Endothelial cell of umbilical vein (primary cell): ENCODE results near the gene FAM120B. TPM values are rescaled to one million over a fixed set of nuclear protein-coding genes. Genes with fewer than 3 reads are reported as not detected.

Experiments used
- BruUV-seq: library from RNA; stranded (reverse); fragments of 400-500 nt; replicated peaks from 2 replicates; lab custom pipeline; 2021; lab: Mats Ljungman, UMichigan
- CTCF ChIA-PET: fragments of 300-600, 350-600 bp; sonication (Branson Sonifier 250); formaldehyde crosslinking; loops from one replicate; lab custom pipeline; 2021; ENCODE audit warnings: antibody characterized with exemption, inconsistent platforms; lab: Charles Lee
- POLR2A ChIA-PET: fragments of 300-600, 350-600 bp; sonication (Branson Sonifier 250); formaldehyde crosslinking; loops from one replicate; lab custom pipeline; 2021; ENCODE audit warnings: antibody characterized with exemption, inconsistent platforms; lab: Charles Lee
- DNase-seq: peaks from one replicate; pipeline ENCODE4 v3.0.0-alpha.2; 2011; ENCODE audit warnings: low read depth, low spot score
- FAIRE-seq: peaks from 2 replicates; lab custom pipeline; 2011; peaks lifted over from hg19 to GRCh38; lab: Jason Lieb, UNC
- H2AFZ ChIP-seq: 2 replicates; pipeline ENCODE4 v1.6.0; 2012; ENCODE audit warnings: low read depth, low read length, control low read depth, inconsistent platforms
- H3K27ac ChIP-seq: 2 replicates; pipeline ENCODE4 v1.5.1; 2011; ENCODE audit warnings: low read depth, mild to moderate bottlenecking, control low read depth, low read length, moderate library complexity; ENCODE audit not compliant: insufficient read depth
- H3K27me3 ChIP-seq, 2 experiments: 2 replicates each; pipeline versions ENCODE4 v1.6.0 to v1.6.1; 2011; ENCODE audit warnings: low read length in 2 of 2, mixed read lengths in 1 of 2; ENCODE audit not compliant: control insufficient read depth in 2 of 2, insufficient read depth in 2 of 2
- H3K36me3 ChIP-seq, 2 experiments: 2 replicates in 1 of 2; 3 replicates in 1 of 2; pipeline ENCODE4 v1.5.1; 2011; ENCODE audit warnings: low read length in 2 of 2, mild to moderate bottlenecking in 1 of 2, moderate library complexity in 1 of 2; ENCODE audit not compliant: control insufficient read depth in 2 of 2, insufficient read depth in 2 of 2; ENCODE audit errors: extremely low read depth in 1 of 2
- H3K4me1 ChIP-seq: 3 replicates; pipeline ENCODE4 v1.5.1; 2011; ENCODE audit warnings: mild to moderate bottlenecking, low read length; ENCODE audit not compliant: control insufficient read depth, insufficient read depth; ENCODE audit errors: extremely low read depth
- H3K4me2 ChIP-seq: 2 replicates; pipeline ENCODE4 v1.6.1; 2011; ENCODE audit warnings: low read length, control low read depth, mixed read lengths; ENCODE audit not compliant: insufficient read depth
- H3K4me3 ChIP-seq, 3 experiments: fragments of 200-600 bp in 1 of 3; sonication (generic), shearing (Covaris generic) in 1 of 3; replicated peaks in 1 of 3; 2 replicates each; pipeline ENCODE4 v1.5.1; 2011 to 2016; ENCODE audit warnings: control low read depth in 3 of 3, low read length in 3 of 3, mild to moderate bottlenecking in 2 of 3, inconsistent platforms in 1 of 3, low read depth in 1 of 3, moderate library complexity in 1 of 3; ENCODE audit not compliant: insufficient read depth in 1 of 3
- H3K79me2 ChIP-seq: 2 replicates; pipeline ENCODE4 v1.6.0; 2012; ENCODE audit warnings: low read length, inconsistent platforms; ENCODE audit not compliant: control insufficient read depth, insufficient read depth
- H3K9ac ChIP-seq: replicated peaks from 2 replicates; pipeline ENCODE3; 2011; ENCODE audit warnings: low read length, control low read depth; ENCODE audit not compliant: insufficient read depth; ENCODE audit errors: extremely low read depth
- H3K9me1 ChIP-seq: replicated peaks from 3 replicates; pipeline ENCODE4 v1.6.0; 2011; ENCODE audit warnings: mild to moderate bottlenecking, low read length; ENCODE audit not compliant: control insufficient read depth, insufficient read depth; ENCODE audit errors: extremely low read depth
- H3K9me3 ChIP-seq: replicated peaks from 2 replicates; pipeline ENCODE4 v1.5.1; 2012; ENCODE audit warnings: low read length, inconsistent platforms; ENCODE audit not compliant: control insufficient read depth, insufficient read depth
- H4K20me1 ChIP-seq: replicated peaks from 2 replicates; pipeline ENCODE3; 2011; ENCODE audit warnings: mild to moderate bottlenecking, low read length; ENCODE audit not compliant: control insufficient read depth, insufficient read depth; ENCODE audit errors: extremely low read depth
- EZH2 ChIP-seq: IDR thresholded peaks from 2 replicates; pipeline ENCODE4 v1.6.1; 2012; ENCODE audit warnings: borderline replicate concordance, low read depth, mild to moderate bottlenecking, moderate library complexity, low read length, inconsistent platforms; ENCODE audit not compliant: severe bottlenecking
- FOS ChIP-seq: IDR thresholded peaks from 2 replicates; pipeline ENCODE4 v1.6.1; 2011; ENCODE audit warnings: mild to moderate bottlenecking, low read length, moderate library complexity, borderline replicate concordance; ENCODE audit not compliant: insufficient read depth
- GATA2 ChIP-seq: IDR thresholded peaks from 2 replicates; pipeline ENCODE4 v1.7.0; 2011; ENCODE audit warnings: low read depth, mild to moderate bottlenecking, moderate library complexity, mixed read lengths, low read length; ENCODE audit not compliant: insufficient read length, insufficient read depth
- JUN ChIP-seq: IDR thresholded peaks from 2 replicates; pipeline ENCODE4 v1.6.1; 2011; ENCODE audit warnings: borderline replicate concordance, low read depth; ENCODE audit not compliant: insufficient read length, insufficient read depth
- MYC ChIP-seq: IDR thresholded peaks from one replicate; pipeline ENCODE4 v1.6.1; 2011; ENCODE audit warnings: mild to moderate bottlenecking, low read depth, low read length
- POLR2A ChIP-seq: IDR thresholded peaks from 2 replicates; pipeline ENCODE4 v1.6.1; 2012; ENCODE audit warnings: low read depth, mild to moderate bottlenecking, control low read depth, low read length
- POLR2AphosphoS5 ChIP-seq: IDR thresholded peaks from 2 replicates; pipeline ENCODE4 v1.6.1; 2012; ENCODE audit warnings: low read depth, mild to moderate bottlenecking, control low read depth, low read length, moderate library complexity; ENCODE audit not compliant: insufficient read depth
- dilution Hi-C: fragments of 300-500 bp; cut with MboI; formaldehyde crosslinking; loops from one replicate; pipeline ENCODE4 v1.15.0; 2019; ENCODE audit warnings: low sequenced_read_pairs; ENCODE audit not compliant: extremely low pct_ligation_motif_present
- intact Hi-C: fragments of 100-400 bp; cut with micrococcal nuclease; formaldehyde crosslinking; loops from one replicate; pipeline ENCODE4 v1.10.0; 2022
- polyA plus RNA-seq, 4 experiments: library from polyadenylated mRNA; depleted of rRNA in 3 of 4; stranded (reverse) in 3 of 4; unstranded in 1 of 4; fragments of >200 nt; gene quantifications; 2 replicates each; pipeline versions ENCODE4 v1.2.1 to v1.2.3, GENCODE V29; 2011 to 2012; ENCODE audit warnings: missing spikeins in 1 of 4
- total RNA-seq: library from RNA; stranded (reverse); gene quantifications from 2 replicates; pipeline ENCODE4 v1.2.3, GENCODE V29; 2021
- TF ChIP-seq, protein P1 (sequence below): IDR thresholded peaks from 2 replicates; pipeline ENCODE4 v1.6.1; 2011; ENCODE audit not compliant: insufficient read depth, insufficient read length
- TF ChIP-seq, protein P2 (sequence below), 2 donors: IDR thresholded peaks; 1 replicate in 1 of 2; 2 replicates in 1 of 2; pipeline ENCODE4 v1.5.1; 2011; ENCODE audit warnings: low read length in 2 of 2, mild to moderate bottlenecking in 2 of 2, moderate library complexity in 2 of 2, control low read depth in 1 of 2, inconsistent platforms in 1 of 2, low read depth in 1 of 2; ENCODE audit not compliant: insufficient read depth in 1 of 2; ENCODE audit errors: extremely low read depth in 1 of 2

Gene FAM120B
- total and polyA plus RNA-seq, 2 donors (not counting 3 experiments of a cell fraction or from before 2014, with no cell fraction given): 10.8 to 28.2 TPM

DNA sequence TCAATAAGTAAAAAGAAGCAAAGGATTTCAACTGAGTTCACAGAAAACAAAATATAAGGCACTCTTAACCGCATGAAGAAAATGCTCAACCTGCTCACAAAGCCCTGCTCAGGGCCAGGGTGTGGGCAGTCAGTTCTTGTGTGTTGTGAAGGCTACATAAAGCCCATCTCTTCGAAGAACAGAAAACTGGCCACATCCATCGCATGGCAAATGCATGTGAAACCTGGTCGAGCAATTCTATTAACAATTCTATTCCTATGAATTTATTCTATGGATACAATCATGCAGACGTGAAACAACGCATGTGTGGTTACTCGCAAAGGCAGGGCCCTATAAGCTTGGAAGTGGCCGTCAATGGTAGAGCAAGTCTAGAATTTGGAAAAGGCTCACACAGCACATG is 136.0 kb downstream of the FAM120B start:
- Histone ChIP-seq H4K20me1 (no peaks in the 10 kb centered on the region), H3K9me1 (no peaks in the 10 kb centered on the region), H3K27ac (no peak overlapping the region), H3K4me1 (peaks cover 5% of the 10 kb centered on the region), H3K4me2 (no peak overlapping the region), H3K9ac (no peak overlapping the region), H3K9me3 (no peaks in the 10 kb centered on the region), H3K79me2 (no peaks in the 10 kb centered on the region), H3K27me3 (no peaks in the 10 kb centered on the region), H3K4me3 (no peak overlapping the region), H2AFZ (no peak overlapping the region), H3K36me3 (no peaks in the 10 kb centered on the region)
- intact Hi-C loops: no loop called here
- FAIRE-seq (no peak), DNase-seq (no peak)
- ChIA-PET CTCF (interaction anchor here (0.8 to 0.9 kb wide), 2 partner anchors 18 to 29 kb away, joined by 3 read pairs; no protein-coding TSS in a partner anchor), POLR2A (no interaction called here)
- dilution Hi-C loops: no loop called here
- no peak for TF ChIP-seq FOS
- no peak for TF ChIP-seq EZH2
- TF ChIP-seq POLR2AphosphoS5: no peak
- TF ChIP-seq MYC: no peak
- TF ChIP-seq GATA2: no peak
- TF ChIP-seq, protein P1, sequence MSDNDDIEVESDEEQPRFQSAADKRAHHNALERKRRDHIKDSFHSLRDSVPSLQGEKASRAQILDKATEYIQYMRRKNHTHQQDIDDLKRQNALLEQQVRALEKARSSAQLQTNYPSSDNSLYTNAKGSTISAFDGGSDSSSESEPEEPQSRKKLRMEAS: no peak
- no peak for TF ChIP-seq JUN
- TF ChIP-seq, protein P2, sequence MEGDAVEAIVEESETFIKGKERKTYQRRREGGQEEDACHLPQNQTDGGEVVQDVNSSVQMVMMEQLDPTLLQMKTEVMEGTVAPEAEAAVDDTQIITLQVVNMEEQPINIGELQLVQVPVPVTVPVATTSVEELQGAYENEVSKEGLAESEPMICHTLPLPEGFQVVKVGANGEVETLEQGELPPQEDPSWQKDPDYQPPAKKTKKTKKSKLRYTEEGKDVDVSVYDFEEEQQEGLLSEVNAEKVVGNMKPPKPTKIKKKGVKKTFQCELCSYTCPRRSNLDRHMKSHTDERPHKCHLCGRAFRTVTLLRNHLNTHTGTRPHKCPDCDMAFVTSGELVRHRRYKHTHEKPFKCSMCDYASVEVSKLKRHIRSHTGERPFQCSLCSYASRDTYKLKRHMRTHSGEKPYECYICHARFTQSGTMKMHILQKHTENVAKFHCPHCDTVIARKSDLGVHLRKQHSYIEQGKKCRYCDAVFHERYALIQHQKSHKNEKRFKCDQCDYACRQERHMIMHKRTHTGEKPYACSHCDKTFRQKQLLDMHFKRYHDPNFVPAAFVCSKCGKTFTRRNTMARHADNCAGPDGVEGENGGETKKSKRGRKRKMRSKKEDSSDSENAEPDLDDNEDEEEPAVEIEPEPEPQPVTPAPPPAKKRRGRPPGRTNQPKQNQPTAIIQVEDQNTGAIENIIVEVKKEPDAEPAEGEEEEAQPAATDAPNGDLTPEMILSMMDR (IDR thresholded peaks at IDR 0.05; ENCODE audit: extremely low read depth in 1 of 2, insufficient read depth in 1 of 2, low read depth in 1 of 2, low read length in 2 of 2): no peak
- no peak for TF ChIP-seq POLR2A
- BruUV-seq: no TSS peak
